ENCODE results near the gene OSBPL6.

The OSBPL6 gene

DNA sequence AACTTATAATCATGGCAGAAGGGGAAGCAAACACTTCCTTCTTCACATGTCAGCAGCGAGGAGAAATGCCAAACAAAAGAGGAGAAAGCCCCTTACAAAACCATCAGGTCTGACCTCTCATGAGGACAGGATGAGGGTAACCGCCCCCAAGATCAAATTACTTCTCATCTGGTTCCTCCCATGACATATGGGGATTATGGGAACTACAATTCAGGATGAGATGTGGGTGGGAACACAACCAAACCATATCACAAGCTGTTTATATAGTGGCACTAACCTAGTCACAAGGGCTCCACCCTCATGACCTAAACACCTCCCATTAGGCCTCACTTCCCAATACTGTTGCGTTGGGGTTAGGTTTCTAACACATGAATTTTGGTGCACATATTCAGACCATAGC is 110.0 kb downstream of the OSBPL6 start:
- in situ Hi-C loops (cut with HindIII; ENCODE audit: low sequenced_read_pairs): no loop called here
- DNase-seq (ENCODE audit: low read depth, low spot score): no peak
- no peak for TF ChIP-seq CTCF (IDR thresholded peaks at IDR 0.05; ENCODE audit: low read depth, low read length)
- no peak overlapping the region for H3K4me3 ChIP-seq (ENCODE audit: low read depth, low read length)

DNA sequence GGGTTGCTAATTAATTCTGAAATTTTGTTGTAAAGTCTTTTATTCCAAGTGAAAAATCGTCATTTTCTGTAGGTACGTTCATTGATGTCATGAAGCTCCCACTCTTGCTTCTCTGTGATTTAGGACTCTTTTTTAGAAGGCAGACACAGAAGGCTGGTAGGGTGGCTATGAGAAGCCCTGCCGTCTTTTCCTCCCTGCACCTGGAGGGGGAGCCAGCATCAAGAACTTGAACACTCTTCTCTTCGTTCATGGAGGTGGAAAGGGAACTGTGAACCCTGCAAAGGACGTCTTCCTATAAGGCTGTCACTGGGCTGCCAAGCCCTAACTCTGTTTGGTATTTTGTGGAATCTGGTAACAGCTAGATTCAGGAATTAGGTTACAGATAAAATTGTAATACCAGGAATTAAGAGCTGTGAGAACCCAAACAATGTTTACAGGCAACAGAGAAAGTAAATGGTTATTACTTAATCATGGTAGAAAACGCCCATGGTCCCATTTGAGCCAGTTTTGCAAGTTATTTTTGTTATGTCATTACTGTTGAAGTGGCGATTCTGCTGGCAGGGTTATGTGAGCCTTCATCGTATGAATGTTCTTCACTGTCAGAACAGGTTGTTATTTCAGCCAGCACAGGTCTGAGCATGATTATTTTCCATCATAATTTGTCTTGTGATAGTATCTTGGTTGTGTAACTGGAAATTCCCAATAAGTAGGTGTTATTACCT is 112.2 kb downstream of the OSBPL6 start:
- peak; percentile 73 for TF ChIP-seq CTCF (IDR thresholded peaks at IDR 0.05; ENCODE audit: low read depth, low read length)
- no peak overlapping the region for H3K4me3 ChIP-seq (ENCODE audit: low read depth, low read length)
- in situ Hi-C loops (cut with HindIII; ENCODE audit: low sequenced_read_pairs): no loop called here
- peak; percentile 14 for DNase-seq (ENCODE audit: low read depth, low spot score)

- H3K4me3 ChIP-seq (ENCODE audit: low read depth, low read length): no peak overlapping the region
- TF ChIP-seq CTCF (IDR thresholded peaks at IDR 0.05; ENCODE audit: low read depth, low read length): no peak
- in situ Hi-C loops (cut with HindIII; ENCODE audit: low sequenced_read_pairs): no loop called here
- no peak for DNase-seq (ENCODE audit: low read depth, low spot score)
Observed at GRCh38 chr2:178307650-178308049, 113.3 kb downstream of the OSBPL6 start.

GRCh38 chr2:178309541-178309940 is 115.2 kb downstream of the OSBPL6 start:
- in situ Hi-C loops (cut with HindIII; ENCODE audit: low sequenced_read_pairs): no loop called here
- no peak for DNase-seq (ENCODE audit: low read depth, low spot score)
- no peak for TF ChIP-seq CTCF (IDR thresholded peaks at IDR 0.05; ENCODE audit: low read depth, low read length)

DNA sequence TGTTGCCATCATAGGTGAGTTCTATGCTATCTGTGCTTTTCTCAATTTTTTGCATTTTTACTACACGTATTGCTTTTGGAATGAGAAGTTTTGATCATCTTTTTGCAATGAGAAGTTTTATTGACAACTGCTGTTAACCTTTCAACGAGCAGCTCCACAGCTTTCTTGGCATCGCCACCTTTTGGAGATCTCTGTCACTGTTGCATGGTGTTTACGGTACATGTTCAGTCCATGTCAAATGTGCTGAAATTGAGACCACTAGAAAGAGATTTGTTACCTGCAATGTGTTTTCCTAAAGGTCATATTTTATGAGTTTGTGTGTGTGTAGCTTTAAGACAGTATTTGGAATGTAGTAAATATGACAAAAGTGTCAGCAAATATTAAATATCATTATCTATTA is 120.8 kb downstream of the OSBPL6 start:
- in situ Hi-C loops (cut with HindIII; ENCODE audit: low sequenced_read_pairs): no loop called here
- H3K4me3 ChIP-seq (ENCODE audit: low read depth, low read length): no peak overlapping the region
- no peak for DNase-seq (ENCODE audit: low read depth, low spot score)
- TF ChIP-seq CTCF (IDR thresholded peaks at IDR 0.05; ENCODE audit: low read depth, low read length): no peak

More at GRCh38 chr2:178309541-178309940, 115.2 kb downstream of the OSBPL6 start:
- no peak overlapping the region for H3K4me3 ChIP-seq (ENCODE audit: low read depth, low read length)

DNA sequence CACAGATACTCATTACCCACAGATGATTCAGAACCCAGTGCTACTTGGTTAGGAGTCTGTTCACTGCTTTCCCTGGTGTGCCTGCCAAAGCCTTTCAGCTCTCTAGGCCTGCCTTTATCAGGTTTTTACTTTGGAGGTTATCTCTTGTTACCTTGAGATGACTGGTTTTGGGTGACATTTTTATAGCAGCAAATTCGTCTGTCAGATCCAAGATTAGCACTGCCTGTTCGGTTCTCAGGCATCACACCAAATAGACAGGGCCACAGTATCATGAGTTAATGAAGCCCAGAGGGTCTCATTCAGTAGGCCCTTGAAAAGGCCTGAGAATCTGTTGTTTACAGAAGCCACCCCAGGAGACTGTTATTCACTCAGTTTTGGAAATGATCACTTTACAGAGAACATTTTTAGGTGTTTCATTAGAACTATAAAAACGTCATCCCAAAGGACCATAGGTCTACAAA is 121.2 kb downstream of the OSBPL6 start:
- in situ Hi-C loops (cut with HindIII; ENCODE audit: low sequenced_read_pairs): no loop called here
- H3K4me3 ChIP-seq (ENCODE audit: low read depth, low read length): no peak overlapping the region
- DNase-seq (ENCODE audit: low read depth, low spot score): no peak
- TF ChIP-seq CTCF (IDR thresholded peaks at IDR 0.05; ENCODE audit: low read depth, low read length): no peak
